ENCODE results near the gene IL20. TPM values are rescaled to one million over a fixed set of nuclear protein-coding genes. Genes with fewer than 3 reads are reported as not detected.

IL20 gene
- total RNA-seq, 2 experiments from 2014 or later, result not detected

DNA sequence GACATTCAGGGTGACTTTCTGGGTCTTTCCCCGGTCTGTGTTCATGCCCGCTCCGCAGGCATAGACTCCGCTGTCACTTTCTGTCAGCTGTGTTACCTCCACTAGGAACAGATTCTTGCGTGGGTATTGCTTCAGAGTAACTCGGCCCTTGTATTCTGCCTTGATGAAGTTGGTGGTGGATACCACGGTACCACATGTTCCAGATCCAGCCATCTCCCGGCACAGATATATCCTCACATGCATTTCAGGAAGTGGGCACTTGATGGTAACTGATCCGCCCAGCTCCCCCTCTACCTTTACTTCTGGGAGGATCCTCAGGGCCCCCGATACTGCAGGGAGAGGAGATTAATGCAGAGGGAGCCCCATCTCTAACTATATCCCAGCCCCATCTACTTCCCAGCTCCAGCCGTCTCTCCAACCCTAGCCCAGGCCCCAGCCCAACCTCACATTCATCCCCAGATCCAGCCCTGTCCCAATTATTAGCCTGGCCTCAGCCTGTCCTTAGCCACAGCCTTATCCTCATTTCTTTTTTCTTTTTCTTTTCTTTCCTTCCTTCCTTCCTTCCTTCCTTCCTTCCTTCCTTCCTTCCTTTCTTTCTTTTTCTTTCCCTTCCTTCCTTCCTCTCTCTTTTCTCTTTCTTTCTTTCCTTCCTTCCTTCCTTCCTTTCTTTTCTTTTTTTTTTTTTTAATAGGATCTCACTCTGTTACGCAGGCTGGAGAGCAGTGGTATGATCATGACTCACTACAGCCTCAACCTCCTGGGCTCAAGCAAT is 48.5 kb downstream of the IL20 start:
- no peak overlapping the region for H3K27ac ChIP-seq (ENCODE audit: low read depth, low read length, poor library complexity, severe bottlenecking)
- POLR2A ChIA-PET, result interaction anchor here (0.7 kb wide), 1 partner anchor 100 kb away, joined by 3 read pairs; no protein-coding TSS in a partner anchor
- TF ChIP-seq CTCF (conservative IDR thresholded peaks at IDR 0.05; ENCODE audit: low read length) (no peak), EZH2phosphoT487 (IDR thresholded peaks at IDR 0.05; ENCODE audit: borderline replicate concordance, low read depth, low read length) (no peak)

GRCh38 chr1:206915030-206915735 is 49.8 kb downstream of the IL20 start:
- no peaks in the 10 kb centered on the region for H3K4me1 ChIP-seq (ENCODE audit: insufficient read depth, low read length, poor library complexity, severe bottlenecking)

More for the DNA sequence above, 48.5 kb downstream of the IL20 start:
- no peak for DNase-seq (ENCODE audit: low spot score)
- no peak overlapping the region for H3K4me2 ChIP-seq (ENCODE audit: low read length)
- no TSS peak for BruUV-seq (replicated peaks)
- no peak overlapping the region for H3K4me3 ChIP-seq (ENCODE audit: low read depth, low read length, poor library complexity, severe bottlenecking)
- H3K9me3 ChIP-seq (ENCODE audit: low read length), result no peaks in the 10 kb centered on the region
- CTCF ChIA-PET (ENCODE audit: unreplicated experiment), result no interaction called here
- H3K36me3 ChIP-seq (ENCODE audit: insufficient read depth, low read length), result no peaks in the 10 kb centered on the region
- H4K20me1 ChIP-seq (ENCODE audit: insufficient read depth, low read length), result no peaks in the 10 kb centered on the region
- no peaks in the 10 kb centered on the region for H3K4me1 ChIP-seq (ENCODE audit: insufficient read depth, low read length, poor library complexity, severe bottlenecking)
- H3K9me2 ChIP-seq (ENCODE audit: insufficient read depth, low read length), result no peaks in the 10 kb centered on the region
- intact Hi-C loops (cut with micrococcal nuclease; ENCODE audit: unreplicated experiment), result loop anchor here (2.0 to 5.0 kb wide), 2 partner anchors 47 to 305 kb away; partner anchors contain the start of gene IL20
- H3K79me2 ChIP-seq (ENCODE audit: insufficient read depth, low read depth, low read length), result no peaks in the 10 kb centered on the region
- no peak overlapping the region for H2AFZ ChIP-seq (ENCODE audit: low read length)

More at GRCh38 chr1:206915030-206915735, 49.8 kb downstream of the IL20 start:
- no peaks in the 10 kb centered on the region for H3K9me3 ChIP-seq (ENCODE audit: low read length)
- intact Hi-C loops (cut with micrococcal nuclease; ENCODE audit: unreplicated experiment), result no loop called here
- no peak for TF ChIP-seq EZH2phosphoT487 (IDR thresholded peaks at IDR 0.05; ENCODE audit: borderline replicate concordance, low read depth, low read length)
- no peak for TF ChIP-seq CTCF (conservative IDR thresholded peaks at IDR 0.05; ENCODE audit: low read length)
- H3K36me3 ChIP-seq (ENCODE audit: insufficient read depth, low read length), result no peaks in the 10 kb centered on the region
- CTCF ChIA-PET (ENCODE audit: unreplicated experiment), result interaction anchor here (1.5 kb wide), 1 partner anchor 180 kb away, joined by 4 read pairs; no protein-coding TSS in a partner anchor
- no peak for DNase-seq (ENCODE audit: low spot score)
- no TSS peak for BruUV-seq (replicated peaks)
- POLR2A ChIA-PET, result no interaction called here
- no peaks in the 10 kb centered on the region for H4K20me1 ChIP-seq (ENCODE audit: insufficient read depth, low read length)
- no peak overlapping the region for H2AFZ ChIP-seq (ENCODE audit: low read length)
- no peak overlapping the region for H3K4me3 ChIP-seq (ENCODE audit: low read depth, low read length, poor library complexity, severe bottlenecking)
- H3K27ac ChIP-seq (ENCODE audit: low read depth, low read length, poor library complexity, severe bottlenecking), result no peak overlapping the region
- H3K4me2 ChIP-seq (ENCODE audit: low read length), result no peak overlapping the region
- H3K9me2 ChIP-seq (ENCODE audit: insufficient read depth, low read length), result no peaks in the 10 kb centered on the region
- no peaks in the 10 kb centered on the region for H3K79me2 ChIP-seq (ENCODE audit: insufficient read depth, low read depth, low read length)

All from OCI-LY7 (cell line).